GM21423 (cell line): ENCODE measurements around the gene SCPEP1.
"Not testable (repeated sequence)": the region's sequence is repeated elsewhere in the genome, so short reads cannot be mapped to it uniquely, and the experiment has no call there.

Experiments
- ATAC-seq: cut with Tn5 transposase; IDR thresholded peaks from one replicate; pipeline ENCODE4 v1.9.1; 2021; ENCODE audit warnings: mild to moderate bottlenecking, moderate library complexity; ENCODE audit not compliant: unreplicated experiment

Gene SCPEP1

GRCh38 chr17:56965241-56965640, 12.7 kb upstream of the SCPEP1 start:
- ATAC-seq = not testable (repeated sequence)

- not testable (repeated sequence) for ATAC-seq
Measured at GRCh38 chr17:56965681-56966080, 12.2 kb upstream of the SCPEP1 start.

GRCh38 chr17:56966338-56966737, 11.6 kb upstream of the SCPEP1 start:
- ATAC-seq = no peak

- no peak for ATAC-seq
Measured at GRCh38 chr17:56970974-56971373, 7.0 kb upstream of the SCPEP1 start.

- ATAC-seq = no peak
Measured at GRCh38 chr17:56972111-56972730, 5.7 kb upstream of the SCPEP1 start.

GRCh38 chr17:56973520-56973919, 4.4 kb upstream of the SCPEP1 start:
- no peak for ATAC-seq

GRCh38 chr17:56974055-56974454, 3.9 kb upstream of the SCPEP1 start:
- ATAC-seq = no peak

GRCh38 chr17:56975656-56976055, 2.3 kb upstream of the SCPEP1 start:
- no peak for ATAC-seq

- no peak for ATAC-seq
Measured at GRCh38 chr17:56976941-56977608, 856 bp upstream of the SCPEP1 start.

- ATAC-seq = no peak
Measured at GRCh38 chr17:56978441-56979090, 635 bp downstream of the SCPEP1 start.

GRCh38 chr17:56979091-56979480, 1.2 kb downstream of the SCPEP1 start:
- ATAC-seq = no peak

- not testable (repeated sequence) for ATAC-seq
Measured at GRCh38 chr17:56980526-56980925, 2.6 kb downstream of the SCPEP1 start.

GRCh38 chr17:56982312-56982711, 4.4 kb downstream of the SCPEP1 start:
- ATAC-seq = no peak

GRCh38 chr17:56983366-56983765, 5.4 kb downstream of the SCPEP1 start:
- ATAC-seq = no peak

GRCh38 chr17:56985371-56986162, 7.6 kb downstream of the SCPEP1 start:
- ATAC-seq = no peak

GRCh38 chr17:56987283-56987834, 9.4 kb downstream of the SCPEP1 start:
- no peak for ATAC-seq

GRCh38 chr17:56988901-56989572, 11.1 kb downstream of the SCPEP1 start:
- no peak for ATAC-seq

- no peak for ATAC-seq
Measured at GRCh38 chr17:56992364-56992763, 14.4 kb downstream of the SCPEP1 start.

GRCh38 chr17:56994009-56994792, 16.3 kb downstream of the SCPEP1 start:
- ATAC-seq = no peak

GRCh38 chr17:56995766-56996165, 17.8 kb downstream of the SCPEP1 start:
- ATAC-seq = no peak
